Left lung (tissue), 10 donors: ENCODE data around the gene PLPPR4. TPM values are rescaled to one million over a fixed set of nuclear protein-coding genes. Genes with fewer than 3 reads are reported as not detected.

Experiments
- ATAC-seq: fragments of 200-7000 bp; cut with Tn5 transposase; one replicate; pipeline ENCODE4 v1.9.1; 2020; ENCODE audit warnings: moderate library complexity
- DNase-seq, 4 donors: peaks; one replicate each; pipeline ENCODE4 v3.0.0-alpha.2; 2013 to 2020
- H3K27ac ChIP-seq, 2 donors: fragments of 200-600 bp; sonication (generic) in 1 of 2; one replicate each; pipeline versions ENCODE4 v1.5.0 to v1.8.0; 2020 to 2021
- H3K27me3 ChIP-seq, 2 donors: fragments of 200-600 bp; sonication (generic) in 1 of 2; one replicate each; pipeline versions ENCODE4 v1.5.0 to v1.8.0; 2020 to 2021
- H3K36me3 ChIP-seq, 2 donors: fragments of 200-600 bp; sonication (generic) in 1 of 2; one replicate each; pipeline versions ENCODE4 v1.5.0 to v1.8.0; 2020 to 2021
- H3K4me1 ChIP-seq, 2 donors: fragments of 200-600 bp; one replicate each; pipeline ENCODE4 v1.8.0; 2021
- H3K4me3 ChIP-seq, 2 donors: fragments of 200-600 bp; sonication (generic) in 1 of 2; one replicate each; pipeline versions ENCODE4 v1.5.0 to v1.8.0; 2020 to 2021; ENCODE audit warnings: mild to moderate bottlenecking in 1 of 2
- H3K9me3 ChIP-seq, 2 donors: fragments of 200-600 bp; sonication (generic) in 1 of 2; one replicate each; pipeline versions ENCODE4 v1.5.0 to v1.8.0; 2020 to 2021
- CTCF ChIP-seq, 2 donors: fragments of 200-600 bp; sonication (generic) in 1 of 2; IDR thresholded peaks; one replicate each; pipeline versions ENCODE4 v1.5.0 to v1.8.0; 2021; ENCODE audit warnings: antibody characterized with exemption in 2 of 2
- intact Hi-C, 2 donors: fragments of 100-400 bp; cut with DNase I; formaldehyde crosslinking; loops; one replicate each; pipeline versions ENCODE4 v1.11.2 to v1.14.2; 2022
- polyA plus RNA-seq, 6 donors: library from polyadenylated mRNA; unstranded; fragments of 120-200 nt; gene quantifications; one replicate each; pipeline ENCODE4 v1.2.1, GENCODE V29; 2013; ENCODE audit not compliant: insufficient read length in 6 of 6
- total RNA-seq, 2 donors: library from RNA; stranded (reverse); fragmentation: NEBNext Ultra II Directional; extraction: Animal tissue kit (Norgen Biotek cat#: 25700); gene quantifications; one replicate each; pipeline ENCODE4 v1.2.1, GENCODE V29; 2021
- donor health status: DM: no; HTN: yes; CAD: no.
- donor health status: DM: no; HTN: no; CAD: no.

The PLPPR4 gene
- total and polyA plus RNA-seq, 8 donors: 2.5 to 49.1 (median 39.7) TPM

- DNase-seq: no peak
- no peaks in the 10 kb centered on the region for H3K4me1 ChIP-seq
- H3K9me3 ChIP-seq: no peaks in the 10 kb centered on the region
- peaks cover 0 to under 1% of the 10 kb centered on the region in 2 donors for H3K27me3 ChIP-seq
- ATAC-seq: no peak
- no peak for TF ChIP-seq CTCF (IDR thresholded peaks at IDR 0.05)
- intact Hi-C loops: no loop called here
- no peak overlapping the region for H3K4me3 ChIP-seq
- no peaks in the 10 kb centered on the region for H3K36me3 ChIP-seq
- H3K27ac ChIP-seq: no peak overlapping the region
Measured at GRCh38 chr1:99270646-99271045, 6.4 kb downstream of the PLPPR4 start.

- ATAC-seq: no peak
- H3K36me3 ChIP-seq: no peaks in the 10 kb centered on the region
- DNase-seq: peak in 1 of 4 donors; percentile 48
Measured at GRCh38 chr1:99271249-99271648, 7.0 kb downstream of the PLPPR4 start.

GRCh38 chr1:99277066-99277465 is 12.8 kb downstream of the PLPPR4 start:
- no peak for ATAC-seq
- no peaks in the 10 kb centered on the region for H3K4me1 ChIP-seq
- DNase-seq: no peak
- H3K36me3 ChIP-seq: no peaks in the 10 kb centered on the region
- no peaks in the 10 kb centered on the region for H3K27me3 ChIP-seq
- no peak for TF ChIP-seq CTCF (IDR thresholded peaks at IDR 0.05)
- intact Hi-C loops: no loop called here
- H3K27ac ChIP-seq: no peak overlapping the region
- H3K9me3 ChIP-seq: no peaks in the 10 kb centered on the region
- no peak overlapping the region for H3K4me3 ChIP-seq

More at GRCh38 chr1:99271249-99271648, 7.0 kb downstream of the PLPPR4 start:
- Histone ChIP-seq H3K27ac (no peak overlapping the region), H3K4me1 (no peaks in the 10 kb centered on the region), H3K9me3 (no peaks in the 10 kb centered on the region), H3K27me3 (no peaks in the 10 kb centered on the region), H3K4me3 (no peak overlapping the region)
- intact Hi-C loops: no loop called here
- no peak for TF ChIP-seq CTCF (IDR thresholded peaks at IDR 0.05)

- no peak for DNase-seq
- TF ChIP-seq CTCF (IDR thresholded peaks at IDR 0.05): no peak
Measured at GRCh38 chr1:99279525-99279924, 15.2 kb downstream of the PLPPR4 start.

GRCh38 chr1:99281105-99281504 is 16.8 kb downstream of the PLPPR4 start:
- no peak for DNase-seq
- Histone ChIP-seq H3K4me1 (no peaks in the 10 kb centered on the region), H3K4me3 (no peak overlapping the region), H3K9me3 (no peaks in the 10 kb centered on the region), H3K27ac (no peak overlapping the region), H3K27me3 (no peaks in the 10 kb centered on the region), H3K36me3 (no peaks in the 10 kb centered on the region)
- no peak for ATAC-seq
- TF ChIP-seq CTCF (IDR thresholded peaks at IDR 0.05): no peak
- intact Hi-C loops: no loop called here

More at GRCh38 chr1:99279525-99279924, 15.2 kb downstream of the PLPPR4 start:
- no peak for ATAC-seq
- Histone ChIP-seq H3K9me3 (no peaks in the 10 kb centered on the region), H3K27ac (no peak overlapping the region), H3K36me3 (no peaks in the 10 kb centered on the region), H3K4me3 (no peak overlapping the region), H3K4me1 (no peaks in the 10 kb centered on the region), H3K27me3 (no peaks in the 10 kb centered on the region)
- intact Hi-C loops: no loop called here
